Measurements from ENCODE around the gene CNN2.
A peak's percentile ranks its signal among the peaks of the same experiment; 100 is the strongest.

The CNN2 gene

GRCh38 chr19:1068009-1069001 is 41.9 kb downstream of the CNN2 start:
- no peak for DNase-seq

GRCh38 chr19:1069009-1069779 is 42.8 kb downstream of the CNN2 start:
- DNase-seq: no peak

GRCh38 chr19:1070576-1070930 is 44.1 kb downstream of the CNN2 start:
- no peak for DNase-seq

- DNase-seq: no peak
Measured at GRCh38 chr19:1070931-1071791, 44.8 kb downstream of the CNN2 start.

- DNase-seq: no peak
Measured at GRCh38 chr19:1072371-1073015, 46.1 kb downstream of the CNN2 start.

GRCh38 chr19:1073063-1073955 is 46.9 kb downstream of the CNN2 start:
- no peak for DNase-seq

- no peak for DNase-seq
Measured at GRCh38 chr19:1073956-1074517, 47.6 kb downstream of the CNN2 start.

GRCh38 chr19:1074544-1075283 is 48.3 kb downstream of the CNN2 start:
- peak; percentile 73 for DNase-seq

GRCh38 chr19:1076046-1076386 is 49.6 kb downstream of the CNN2 start:
- DNase-seq: no peak

- peak; percentile 35 for DNase-seq
Measured at GRCh38 chr19:1076951-1077350, 50.5 kb downstream of the CNN2 start.

GRCh38 chr19:1079566-1080111 is 53.2 kb downstream of the CNN2 start:
- no peak for DNase-seq

- no peak for DNase-seq
Measured at GRCh38 chr19:1080360-1081161, 54.2 kb downstream of the CNN2 start.

GRCh38 chr19:1081301-1082164 is 55.1 kb downstream of the CNN2 start:
- no peak for DNase-seq

- DNase-seq: peak; percentile 70
Measured at GRCh38 chr19:1082165-1082927, 55.9 kb downstream of the CNN2 start.

GRCh38 chr19:1082928-1083816 is 56.8 kb downstream of the CNN2 start:
- DNase-seq: no peak

All from DMS79 (cell line).